Astrocyte of the cerebellum (primary cell): ENCODE measurements around the gene SEC61A1.

Experiments used
- DNase-seq: peaks from one replicate; pipeline ENCODE4 v3.0.0-alpha.2; 2011; ENCODE audit warnings: low read depth
- H3K4me3 ChIP-seq: 2 replicates; pipeline ENCODE4 v1.5.1; 2011; ENCODE audit warnings: mild to moderate bottlenecking, low read depth, low read length, moderate library complexity
- CTCF ChIP-seq: IDR thresholded peaks from 2 replicates; pipeline ENCODE4 v1.5.1; 2012; ENCODE audit warnings: low read length, low read depth, moderate library complexity, mild to moderate bottlenecking; ENCODE audit errors: missing control alignments
- in situ Hi-C: cut with HindIII; loops from 2 replicates; pipeline ENCODE4 v1.10.0; 2017; ENCODE audit warnings: low sequenced_read_pairs

SEC61A1 gene

GRCh38 chr3:128112357-128112968, 60.2 kb downstream of the SEC61A1 start:
- no peak for TF ChIP-seq CTCF
- in situ Hi-C loops = no loop called here
- H3K4me3 ChIP-seq = no peak overlapping the region
- peak; percentile 73 for DNase-seq

- TF ChIP-seq CTCF = no peak
- no peak for DNase-seq
- H3K4me3 ChIP-seq = no peak overlapping the region
- in situ Hi-C loops = no loop called here
These were observed 61.9 kb downstream of the SEC61A1 start for GRCh38 chr3:128113817-128114794.
